Naive thymus-derived CD4-positive, alpha-beta T cell (primary cell): ENCODE measurements around the gene SEMA4C. TPM values are rescaled to one million over a fixed set of nuclear protein-coding genes. Genes with fewer than 3 reads are reported as not detected.

Experiments
- ATAC-seq: fragments of 150-1000 bp; cut with Tn5 transposase; 2 replicates; pipeline ENCODE4 v1.10.0; 2021; ENCODE audit warnings: mild to moderate bottlenecking, moderate library complexity
- CTCF ChIA-PET: fragments of 350-600 bp; sonication (Branson Sonifier 250); formaldehyde crosslinking; loops from one replicate; lab custom pipeline; 2021; ENCODE audit warnings: antibody characterized with exemption; lab: Charles Lee
- POLR2A ChIA-PET: fragments of 350-600 bp; sonication (Branson Sonifier 250); formaldehyde crosslinking; loops from one replicate; lab custom pipeline; 2021; ENCODE audit warnings: antibody characterized with exemption, inconsistent platforms; lab: Charles Lee
- DNase-seq, 9 donors: peaks; one replicate each; pipeline versions ENCODE4 v3.0.0 to v3.0.0-alpha.2; 2020 to 2022; ENCODE audit warnings: mixed read lengths in 1 of 9
- H3K27ac ChIP-seq: one replicate; pipeline ENCODE4 v1.7.0; 2013; ENCODE audit warnings: mild to moderate bottlenecking, low read depth, low read length, moderate library complexity
- H3K27me3 ChIP-seq, 2 donors: one replicate each; pipeline ENCODE4 v1.7.0; 2013; ENCODE audit warnings: low read length in 2 of 2, mild to moderate bottlenecking in 2 of 2, moderate library complexity in 2 of 2; ENCODE audit not compliant: control insufficient read depth in 2 of 2, insufficient read depth in 2 of 2
- H3K36me3 ChIP-seq, 3 experiments: 1 replicate in 2 of 3; 2 replicates in 1 of 3; pipeline ENCODE4 v1.7.0; 2013; ENCODE audit warnings: low read length in 3 of 3, mild to moderate bottlenecking in 3 of 3, moderate library complexity in 1 of 3; ENCODE audit not compliant: insufficient read depth in 3 of 3, control insufficient read depth in 2 of 3
- H3K4me1 ChIP-seq, 2 donors: one replicate each; pipeline ENCODE4 v1.7.0; 2013; ENCODE audit warnings: low read length in 2 of 2, mild to moderate bottlenecking in 2 of 2, moderate library complexity in 1 of 2; ENCODE audit not compliant: control insufficient read depth in 2 of 2, insufficient read depth in 2 of 2
- H3K4me3 ChIP-seq: 2 replicates; pipeline ENCODE4 v1.7.0; 2013; ENCODE audit warnings: mild to moderate bottlenecking, low read length
- H3K9me3 ChIP-seq, 3 experiments: 1 replicate in 2 of 3; 2 replicates in 1 of 3; pipeline ENCODE4 v1.7.0; 2013; ENCODE audit warnings: low read length in 3 of 3; ENCODE audit not compliant: control insufficient read depth in 2 of 3
- H3K27ac Mint-ChIP-seq, 9 donors: one replicate each; pipeline ENCODE4 v1.8.0; 2020 to 2022; ENCODE audit warnings: mixed read lengths in 9 of 9, mild to moderate bottlenecking in 8 of 9, moderate library complexity in 5 of 9, inconsistent platforms in 2 of 9
- H3K27me3 Mint-ChIP-seq, 5 donors: one replicate each; pipeline ENCODE4 v1.8.0; 2021 to 2022; ENCODE audit warnings: mixed read lengths in 5 of 5, mild to moderate bottlenecking in 1 of 5
- H3K36me3 Mint-ChIP-seq, 5 donors: one replicate each; pipeline ENCODE4 v1.8.0; 2020 to 2022; ENCODE audit warnings: mixed read lengths in 5 of 5, mild to moderate bottlenecking in 3 of 5, inconsistent platforms in 1 of 5
- H3K4me1 Mint-ChIP-seq, 7 donors: one replicate each; pipeline ENCODE4 v1.8.0; 2020 to 2022; ENCODE audit warnings: mixed read lengths in 7 of 7, mild to moderate bottlenecking in 3 of 7, inconsistent platforms in 1 of 7
- H3K4me3 Mint-ChIP-seq, 10 donors: one replicate each; pipeline ENCODE4 v1.8.0; 2020 to 2022; ENCODE audit warnings: mild to moderate bottlenecking in 10 of 10, mixed read lengths in 10 of 10, moderate library complexity in 6 of 10, inconsistent platforms in 2 of 10
- H3K9me3 Mint-ChIP-seq, 11 donors: one replicate each; pipeline ENCODE4 v1.8.0; 2020 to 2022; ENCODE audit warnings: mixed read lengths in 11 of 11, mild to moderate bottlenecking in 4 of 11, inconsistent platforms in 1 of 11, moderate library complexity in 1 of 11
- intact Hi-C, 2 donors: fragments of 100-400 bp; cut with micrococcal nuclease; formaldehyde crosslinking; loops; one replicate each; pipeline ENCODE4 v1.15.1; 2023
- polyA plus RNA-seq, 2 donors: library from polyadenylated mRNA; unstranded; fragments of 300-500 nt; fragmentation: Illumina TruSeq; gene quantifications; one replicate each; pipeline ENCODE4 v1.2.3, GENCODE V29; 2021
- total RNA-seq, 6 experiments: library from RNA in 5 of 6; stranded (reverse) in 5 of 6; gene quantifications; 1 replicate in 5 of 6; 2 replicates in 1 of 6; pipeline ENCODE4 v1.2.3 and lab custom pipeline; 2021 to 2026

The SEMA4C gene
- total and polyA plus RNA-seq, 7 experiments from 2014 or later: 3.1 to 74.7 (median 34.4) TPM

- ChIA-PET CTCF (interaction anchor here (0.5 to 2.8 kb wide), 6 partner anchors 15 to 924 kb away, joined by 3 to 13 read pairs (median 3); partner anchors contain the start of gene ANKRD39), POLR2A (interaction anchor here (0.6 to 7.0 kb wide), 11 partner anchors 10 to 147 kb away, joined by 3 to 48 read pairs (median 7); partner anchors contain the start of gene ANKRD39)
- peak overlapping the region; percentile 86 to 96 (median 92) for H3K4me3 Mint-ChIP-seq
- Histone ChIP-seq H3K27ac (peak overlapping the region; percentile 79), H3K36me3 (peaks cover 0 to 9% (median 0%) of the 10 kb centered on the region in 3 experiments), H3K27me3 (no peaks in the 10 kb centered on the region), H3K9me3 (no peaks in the 10 kb centered on the region), H3K4me3 (peak overlapping the region; percentile 49), H3K4me1 (peaks cover 35 to 36% of the 10 kb centered on the region in 2 donors)
- peak overlapping the region; percentile 75 to 96 (median 86) for H3K27ac Mint-ChIP-seq
- peaks cover 0 to 14% (median 4%) of the 10 kb centered on the region in 5 donors for H3K36me3 Mint-ChIP-seq
- peaks cover 29 to 55% (median 52%) of the 10 kb centered on the region in 7 donors for H3K4me1 Mint-ChIP-seq
- intact Hi-C loops: loop anchor here (1.0 to 5.0 kb wide), 20 partner anchors 9 to 668 kb away; partner anchors contain the start of genes ANKRD39 (in 2 of the 2), CNNM4 (in 2 of the 2), KANSL3 (in 2 of the 2) and LMAN2L (in 2 of the 2)
- ATAC-seq: peak; percentile 0
- no peaks in the 10 kb centered on the region for H3K27me3 Mint-ChIP-seq
- DNase-seq: peak in 1 of 9 donors; percentile 40
- H3K9me3 Mint-ChIP-seq: peaks cover 0 to 3% (median 0%) of the 10 kb centered on the region in 11 donors
Observed at GRCh38 chr2:96815326-96816126, 54.4 kb downstream of the SEMA4C start.

GRCh38 chr2:96813656-96814055 is 56.2 kb downstream of the SEMA4C start:
- Histone ChIP-seq H3K4me1 (peaks cover 17% of the 10 kb centered on the region in 2 donors), H3K36me3 (peaks cover 0 to 7% (median 0%) of the 10 kb centered on the region in 3 experiments), H3K4me3 (no peak overlapping the region), H3K27me3 (no peaks in the 10 kb centered on the region), H3K27ac (no peak overlapping the region), H3K9me3 (no peaks in the 10 kb centered on the region)
- H3K27ac Mint-ChIP-seq: peak overlapping the region in 1 of 9 donors; percentile 64
- peaks cover 0 to 6% (median 4%) of the 10 kb centered on the region in 5 donors for H3K36me3 Mint-ChIP-seq
- CTCF ChIA-PET: interaction anchor here (0.6 to 1.5 kb wide), 4 partner anchors 11 to 258 kb away, joined by 3 to 7 read pairs (median 4); no protein-coding TSS in a partner anchor
- H3K4me1 Mint-ChIP-seq: peaks cover 11 to 36% (median 35%) of the 10 kb centered on the region in 7 donors
- peaks cover 0 to 3% (median 0%) of the 10 kb centered on the region in 11 donors for H3K9me3 Mint-ChIP-seq
- POLR2A ChIA-PET: interaction anchor here (0.6 to 1.2 kb wide), 3 partner anchors 11 to 228 kb away, joined by 3 to 4 read pairs (median 4); no protein-coding TSS in a partner anchor
- no peak for ATAC-seq
- intact Hi-C loops: no loop called here
- no peaks in the 10 kb centered on the region for H3K27me3 Mint-ChIP-seq
- no peak for DNase-seq
- H3K4me3 Mint-ChIP-seq: no peak overlapping the region

DNA sequence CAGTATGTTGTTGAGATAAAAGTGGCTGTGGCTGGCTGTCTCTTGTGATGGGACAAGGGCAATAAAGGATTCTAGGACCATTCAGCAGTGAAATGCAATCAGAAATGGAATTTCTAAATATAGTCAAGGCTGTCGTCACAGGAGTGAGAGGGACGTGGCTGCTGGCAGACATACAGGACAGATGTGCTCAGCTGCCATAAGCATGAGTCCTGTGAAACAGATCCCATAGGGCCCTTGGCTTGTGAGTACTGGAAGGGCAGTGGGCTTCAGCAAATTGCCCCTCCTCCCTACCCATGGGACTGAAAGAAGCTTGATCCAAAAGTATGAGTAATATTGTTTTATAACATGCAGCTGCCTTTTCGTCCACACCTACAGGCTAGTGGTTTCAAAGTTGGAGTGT is 58.0 kb downstream of the SEMA4C start:
- H3K9me3 Mint-ChIP-seq: peaks cover 0 to 3% (median 0%) of the 10 kb centered on the region in 11 donors
- Histone ChIP-seq H3K4me3 (no peak overlapping the region), H3K4me1 (peaks cover 4 to 13% of the 10 kb centered on the region in 2 donors), H3K9me3 (no peaks in the 10 kb centered on the region), H3K36me3 (peaks cover 0 to 9% (median 0%) of the 10 kb centered on the region in 3 experiments), H3K27me3 (no peaks in the 10 kb centered on the region), H3K27ac (no peak overlapping the region)
- peak overlapping the region in 2 of 9 donors; percentile 56 to 82 for H3K27ac Mint-ChIP-seq
- H3K27me3 Mint-ChIP-seq: no peaks in the 10 kb centered on the region
- H3K4me1 Mint-ChIP-seq: peaks cover 15 to 38% (median 27%) of the 10 kb centered on the region in 7 donors
- H3K36me3 Mint-ChIP-seq: peaks cover 0 to 9% (median 0%) of the 10 kb centered on the region in 5 donors
- POLR2A ChIA-PET: interaction anchor here (0.7 kb wide), 1 partner anchor 699 kb away, joined by 3 read pairs; no protein-coding TSS in a partner anchor
- DNase-seq (no peak), ATAC-seq (no peak)
- CTCF ChIA-PET: no interaction called here
- H3K4me3 Mint-ChIP-seq: no peak overlapping the region
- intact Hi-C loops: no loop called here

GRCh38 chr2:96810783-96811192 is 59.1 kb downstream of the SEMA4C start:
- ChIA-PET POLR2A (no interaction called here), CTCF (interaction anchor here (0.6 kb wide), 1 partner anchor 323 kb away, joined by 3 read pairs; no protein-coding TSS in a partner anchor)
- Mint-ChIP-seq H3K4me3 (no peak overlapping the region), H3K27me3 (no peaks in the 10 kb centered on the region), H3K36me3 (peaks cover 0 to 15% (median 4%) of the 10 kb centered on the region in 5 donors), H3K27ac (peak overlapping the region in 6 of 9 donors; percentile 13 to 81 (median 58)), H3K4me1 (peaks cover 23 to 48% (median 36%) of the 10 kb centered on the region in 7 donors), H3K9me3 (peaks cover 0 to 6% (median 0%) of the 10 kb centered on the region in 11 donors)
- Histone ChIP-seq H3K4me1 (peaks cover 13 to 21% of the 10 kb centered on the region in 2 donors), H3K27ac (no peak overlapping the region), H3K27me3 (no peaks in the 10 kb centered on the region), H3K9me3 (no peaks in the 10 kb centered on the region), H3K36me3 (peaks cover 0 to 9% (median 0%) of the 10 kb centered on the region in 3 experiments), H3K4me3 (no peak overlapping the region)
- DNase-seq (no peak), ATAC-seq (no peak)
- intact Hi-C loops: no loop called here

DNA sequence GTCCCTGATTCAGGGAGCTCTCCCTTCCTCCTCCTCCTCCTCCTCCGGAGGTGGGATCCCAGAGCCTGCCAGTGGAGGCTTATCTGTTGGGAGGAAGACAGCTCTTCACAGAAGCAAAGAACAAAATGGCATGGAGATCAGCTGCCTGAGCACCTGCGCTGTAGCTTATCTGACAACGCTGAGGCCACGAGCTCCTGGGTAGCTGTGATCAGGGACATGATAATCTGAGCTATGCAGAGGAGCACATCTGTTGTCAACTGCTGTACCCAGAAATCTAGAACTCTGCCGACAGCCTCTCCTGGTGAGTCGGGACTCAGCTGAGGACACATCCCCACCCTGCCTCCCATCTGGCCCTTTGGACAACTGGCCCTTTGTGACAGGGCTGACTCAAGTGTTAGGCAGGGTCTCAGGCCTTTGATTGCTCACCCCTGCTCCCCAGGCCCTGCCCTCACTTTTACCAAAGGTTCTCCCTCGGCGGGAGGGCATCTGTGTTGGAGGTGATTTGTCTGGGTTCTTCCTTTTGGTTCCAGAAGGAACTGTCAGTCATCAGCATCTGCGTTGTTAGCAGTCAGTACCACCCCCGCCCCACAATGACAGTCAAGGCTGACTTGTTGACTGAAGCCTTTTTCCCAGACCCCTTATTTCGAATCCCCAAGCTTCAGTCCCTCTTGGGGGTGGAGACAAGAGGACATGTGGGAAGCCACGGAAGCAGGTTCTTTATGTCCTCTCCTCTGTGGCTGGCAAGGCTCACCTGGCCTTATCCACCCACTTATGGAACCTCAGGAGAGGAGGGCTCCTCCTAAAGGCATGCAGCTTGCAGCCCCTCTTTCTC is 59.7 kb downstream of the SEMA4C start:
- ATAC-seq: no peak
- ChIA-PET POLR2A (interaction anchor here (0.9 to 1.0 kb wide), 2 partner anchors 48 to 115 kb away, joined by 3 to 5 read pairs; partner anchors contain the start of gene ANKRD39), CTCF (interaction anchor here (0.6 kb wide), 1 partner anchor 324 kb away, joined by 3 read pairs; no protein-coding TSS in a partner anchor)
- Histone ChIP-seq H3K27ac (no peak overlapping the region), H3K4me1 (peaks cover 13 to 21% of the 10 kb centered on the region in 2 donors), H3K4me3 (no peak overlapping the region), H3K9me3 (no peaks in the 10 kb centered on the region), H3K27me3 (no peaks in the 10 kb centered on the region), H3K36me3 (peaks cover 0 to 9% (median 0%) of the 10 kb centered on the region in 3 experiments)
- Mint-ChIP-seq H3K9me3 (peaks cover 0 to 6% (median 0%) of the 10 kb centered on the region in 11 donors), H3K36me3 (peaks cover 0 to 15% (median 4%) of the 10 kb centered on the region in 5 donors), H3K4me1 (peaks cover 19 to 44% (median 32%) of the 10 kb centered on the region in 7 donors), H3K4me3 (no peak overlapping the region), H3K27me3 (no peaks in the 10 kb centered on the region), H3K27ac (peak overlapping the region in 6 of 9 donors; percentile 31 to 81 (median 69))
- intact Hi-C loops: loop anchor here in 1 of 2 donors (10.0 kb wide), 1 partner anchor 205 kb away; no protein-coding TSS in a partner anchor
- no peak for DNase-seq
